GM11168 (cell line): ENCODE measurements around the gene AMBP.

Experiments used
- in situ Hi-C: fragments of 300-500 bp; cut with MboI; formaldehyde crosslinking; loops from one replicate; pipeline ENCODE4 v1.12.0; 2022; ENCODE audit warnings: low sequenced_read_pairs; ENCODE audit not compliant: unreplicated experiment

Gene AMBP

DNA sequence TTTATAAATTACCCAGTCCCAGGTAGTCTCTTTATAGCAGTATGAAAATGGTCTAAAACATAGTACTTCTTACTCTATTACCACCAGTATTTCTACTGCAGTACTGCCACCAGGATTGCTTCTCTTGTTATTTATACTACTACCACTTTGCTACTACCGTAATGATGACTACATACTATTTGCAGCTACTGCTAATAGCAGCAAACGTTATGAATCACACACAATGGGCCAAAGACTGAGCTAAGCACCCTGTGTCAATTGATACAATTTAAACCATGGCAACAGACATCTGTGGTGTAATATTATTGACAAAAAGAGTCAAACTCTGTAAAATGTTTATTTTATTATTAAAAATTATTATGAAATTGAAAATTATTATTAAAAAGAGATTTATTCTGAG, 36.3 kb upstream of the AMBP start:
- in situ Hi-C loops = no loop called here

DNA sequence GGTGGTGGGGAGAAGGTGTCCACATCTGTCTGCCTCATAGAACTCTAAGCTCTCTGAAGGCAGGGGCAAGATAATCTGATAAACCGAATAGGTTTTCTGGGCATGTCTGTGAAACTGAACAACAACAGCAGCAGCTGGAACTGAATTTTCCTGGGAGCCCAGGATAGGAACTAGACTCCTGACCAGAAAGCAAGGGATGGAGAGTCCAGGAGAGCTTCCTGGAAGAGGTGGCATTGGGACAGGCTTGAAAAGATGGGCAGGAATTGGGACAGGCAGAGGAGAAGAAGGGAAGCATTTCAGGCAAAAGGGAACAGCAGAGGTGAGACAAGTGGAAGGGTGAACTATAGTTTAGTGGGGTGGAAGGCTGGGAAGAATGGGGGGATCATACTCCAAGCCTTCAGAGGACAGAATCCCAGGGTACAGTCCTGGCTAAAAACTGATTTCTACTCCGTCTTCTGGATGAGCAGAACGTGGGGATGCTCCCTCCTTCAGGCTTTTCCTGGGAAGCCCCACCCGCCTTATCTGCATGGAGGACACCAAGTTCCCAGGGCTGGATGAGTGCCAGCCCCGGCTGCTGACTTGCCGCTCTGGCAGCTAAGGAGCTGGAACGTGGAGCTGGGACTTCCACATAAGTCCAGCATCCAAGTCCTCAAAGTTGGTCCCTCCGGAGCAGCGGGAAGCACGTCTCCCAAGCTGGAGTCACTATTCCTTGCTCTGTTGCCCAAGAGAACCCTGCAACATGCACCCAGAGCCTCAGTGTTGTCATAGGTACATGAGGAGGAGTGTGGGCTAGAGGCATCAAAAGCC, 34.9 kb upstream of the AMBP start:
- in situ Hi-C loops = no loop called here

- in situ Hi-C loops = no loop called here
These were observed 34.2 kb upstream of the AMBP start for GRCh38 chr9:114112325-114112724.

DNA sequence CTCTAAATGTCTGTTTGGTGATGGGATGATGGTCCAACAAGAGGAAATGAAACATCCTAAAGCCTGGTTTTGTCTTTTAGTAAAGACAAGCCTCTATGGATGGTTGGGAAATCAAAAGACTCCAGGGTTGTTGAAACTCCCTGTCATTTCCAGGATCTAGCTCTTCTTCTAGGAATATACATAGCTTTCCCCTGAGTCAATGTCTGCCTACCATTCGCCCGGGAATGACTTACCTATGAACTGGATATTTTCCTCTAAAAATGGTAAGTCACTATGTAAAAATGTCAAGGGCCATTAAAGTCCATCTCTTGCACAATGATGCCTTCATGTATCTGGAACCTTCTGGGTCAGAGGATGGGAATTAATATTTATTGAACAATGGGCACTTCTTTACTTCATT, 32.1 kb upstream of the AMBP start:
- in situ Hi-C loops = no loop called here

DNA sequence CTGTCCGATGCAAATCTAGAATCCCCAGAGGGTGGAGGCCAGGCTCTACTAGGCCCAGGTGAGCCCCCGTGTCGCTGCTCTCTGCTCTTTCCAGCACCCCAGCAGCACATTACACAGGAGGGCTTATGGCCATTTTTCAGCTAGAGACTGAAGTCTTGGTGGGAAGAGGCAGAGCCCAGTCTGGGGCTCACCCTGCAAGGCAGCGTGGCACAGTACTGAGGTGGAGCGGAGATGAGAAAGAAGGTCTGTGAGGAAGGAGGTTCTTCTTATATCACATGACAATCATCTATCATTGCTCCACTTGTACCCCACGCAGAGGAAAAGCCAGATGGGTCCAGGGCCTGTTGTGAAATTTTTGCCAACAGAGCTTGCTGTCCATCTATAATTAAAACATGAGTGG, 31.0 kb upstream of the AMBP start:
- in situ Hi-C loops = no loop called here

GRCh38 chr9:114108016-114108833, 30.1 kb upstream of the AMBP start:
- in situ Hi-C loops = no loop called here

- in situ Hi-C loops = no loop called here
These were observed 29.3 kb upstream of the AMBP start for GRCh38 chr9:114107286-114108001.

- in situ Hi-C loops = no loop called here
These were observed 27.1 kb upstream of the AMBP start for GRCh38 chr9:114105236-114105635.

GRCh38 chr9:114102484-114102883, 24.4 kb upstream of the AMBP start:
- in situ Hi-C loops = no loop called here

DNA sequence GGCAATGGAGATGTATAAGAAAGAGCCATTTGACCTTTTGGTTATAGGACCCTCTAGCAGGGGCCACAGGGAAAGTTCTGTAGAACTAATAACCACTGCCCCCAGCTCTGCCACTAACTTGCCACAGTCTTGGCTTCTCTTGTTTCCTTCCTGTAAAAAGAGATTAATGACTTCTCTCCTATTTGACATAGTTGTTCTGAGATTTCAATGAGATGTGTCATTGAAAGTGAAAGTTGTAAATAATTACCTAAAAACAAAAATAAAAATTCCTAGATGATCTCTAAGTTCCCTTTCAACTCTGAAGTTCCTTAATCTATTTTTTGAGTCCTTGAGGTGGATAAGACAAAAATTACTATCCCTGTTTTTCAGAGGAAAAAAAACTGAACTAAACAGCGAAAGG, 22.4 kb upstream of the AMBP start:
- in situ Hi-C loops = no loop called here

- in situ Hi-C loops = no loop called here
These were observed 21.7 kb upstream of the AMBP start for GRCh38 chr9:114099669-114100270.

DNA sequence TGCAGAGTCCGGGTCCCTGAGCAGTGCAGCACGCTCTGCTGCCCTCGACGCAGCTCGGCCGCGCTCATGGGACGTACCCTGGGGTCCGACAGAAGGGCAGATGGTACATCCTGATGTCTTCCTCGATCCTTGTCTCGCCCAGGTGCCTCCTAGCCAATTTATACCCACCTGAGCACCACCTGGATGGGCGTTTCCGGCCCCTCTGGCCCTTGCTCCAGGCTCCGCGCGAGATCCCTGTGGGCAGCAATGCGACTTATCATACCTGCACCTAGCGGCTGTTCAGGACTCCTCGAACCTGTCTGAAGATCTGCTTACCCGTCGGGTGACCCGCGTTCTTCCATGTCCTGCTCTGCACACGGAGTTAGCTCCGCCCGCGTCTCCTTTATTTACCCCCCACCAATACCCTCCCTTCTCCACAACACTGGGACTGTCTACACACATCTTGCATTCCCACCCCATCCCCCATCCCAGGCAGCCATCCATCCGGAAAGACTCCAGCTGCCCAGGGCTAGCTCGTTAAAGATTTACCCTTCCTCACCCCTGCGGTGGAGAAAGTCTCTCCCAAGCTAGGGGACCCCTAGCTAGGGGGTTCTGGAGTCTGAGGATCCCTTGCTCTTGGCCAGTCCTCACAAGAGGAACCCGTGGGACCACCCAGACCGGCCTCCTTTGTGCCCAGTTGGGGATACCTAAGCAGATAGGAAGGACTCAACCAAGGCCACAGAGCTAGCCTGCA, 21.0 kb upstream of the AMBP start, which contains the start of gene KIF12:
Gene KIF12 (minus strand): TSS at position 357 of the 733 bp plus-strand sequence. CDS start 16 bp downstream, at position 341.
- in situ Hi-C loops = no loop called here

DNA sequence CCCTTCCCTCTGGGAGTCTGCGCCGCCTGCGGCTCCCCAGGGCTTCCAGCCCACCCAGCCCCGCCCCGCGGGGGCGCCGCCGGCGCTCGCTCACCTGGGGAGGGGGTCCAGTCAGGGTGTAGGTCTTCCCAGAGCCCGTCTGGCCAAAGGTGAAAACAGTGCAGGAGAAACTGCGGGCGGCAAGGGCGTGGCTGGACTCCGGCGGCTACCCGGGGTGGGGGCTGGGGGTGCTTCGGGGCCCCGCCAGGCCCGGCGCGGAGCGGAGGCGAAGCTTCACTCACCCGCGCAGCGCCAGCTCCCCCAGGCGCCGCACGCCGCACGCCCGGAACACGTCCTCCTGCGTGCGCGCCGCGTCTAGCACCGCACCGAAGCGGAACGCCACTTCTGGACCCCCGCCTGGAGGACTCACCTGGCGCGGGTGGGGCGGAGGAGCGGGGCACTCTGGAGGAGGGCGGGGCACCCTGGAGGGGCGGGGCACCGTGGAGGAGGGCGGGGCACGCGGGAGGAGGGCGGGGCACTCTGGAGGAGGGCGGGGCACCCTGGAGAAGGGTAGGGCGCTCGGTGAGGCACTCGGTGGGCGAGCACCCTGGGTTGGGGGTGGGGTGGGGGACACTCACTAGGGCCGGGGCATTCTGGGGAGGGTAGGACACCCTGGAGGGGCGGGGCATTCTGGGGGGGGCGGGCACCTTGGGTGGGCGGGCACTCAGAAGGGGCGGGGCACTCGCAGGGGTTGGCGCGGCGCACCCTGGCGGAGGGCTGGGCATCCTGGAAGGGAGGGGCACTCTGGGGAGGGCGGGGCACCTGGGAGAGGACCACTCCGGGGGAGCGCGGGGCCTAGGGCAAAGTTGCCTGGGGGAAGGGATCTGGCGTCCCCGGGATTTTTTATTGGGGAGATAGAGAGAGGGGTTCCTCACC, 20.2 kb upstream of the AMBP start:
- in situ Hi-C loops = no loop called here

- in situ Hi-C loops = no loop called here
These were observed 19.5 kb upstream of the AMBP start for GRCh38 chr9:114097613-114098020.

DNA sequence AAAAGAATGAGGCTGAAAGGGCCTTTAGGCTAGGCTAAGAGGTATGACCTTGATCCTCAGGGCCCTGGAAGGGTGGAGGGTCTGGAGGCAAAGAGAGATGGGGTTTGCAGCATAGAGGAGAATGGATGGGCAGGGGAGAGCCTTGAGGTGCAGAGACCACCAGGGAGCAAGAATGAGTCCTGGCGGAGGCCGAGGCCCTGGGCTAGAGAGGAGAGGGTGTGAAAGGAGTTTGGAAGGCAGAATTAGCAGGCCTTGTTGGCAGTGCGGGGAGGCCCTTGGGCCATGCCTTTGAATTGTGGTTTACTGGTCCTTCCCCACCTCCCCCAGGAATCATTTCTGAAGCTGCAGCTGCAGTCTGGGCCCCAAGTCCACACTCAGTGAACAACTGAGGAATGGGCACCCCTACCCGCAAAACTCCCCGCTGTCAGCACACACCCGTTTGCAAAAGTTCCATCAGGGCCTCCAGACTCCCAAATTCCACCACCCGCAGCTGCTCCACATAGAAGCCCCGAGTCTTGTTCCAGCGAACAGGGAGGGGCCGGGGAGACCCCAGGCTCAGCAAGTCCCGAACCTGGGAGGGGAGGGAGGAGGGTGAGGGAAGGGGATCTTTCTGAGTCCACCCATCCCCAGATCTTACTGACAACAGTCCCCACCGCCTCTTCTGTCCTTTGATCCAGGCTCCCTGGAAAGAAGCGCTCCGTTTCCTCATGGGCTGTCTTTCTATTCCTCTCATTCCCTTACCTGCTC, 18.9 kb upstream of the AMBP start:
- in situ Hi-C loops = no loop called here

GRCh38 chr9:114096041-114096511, 18.0 kb upstream of the AMBP start:
- in situ Hi-C loops = no loop called here

DNA sequence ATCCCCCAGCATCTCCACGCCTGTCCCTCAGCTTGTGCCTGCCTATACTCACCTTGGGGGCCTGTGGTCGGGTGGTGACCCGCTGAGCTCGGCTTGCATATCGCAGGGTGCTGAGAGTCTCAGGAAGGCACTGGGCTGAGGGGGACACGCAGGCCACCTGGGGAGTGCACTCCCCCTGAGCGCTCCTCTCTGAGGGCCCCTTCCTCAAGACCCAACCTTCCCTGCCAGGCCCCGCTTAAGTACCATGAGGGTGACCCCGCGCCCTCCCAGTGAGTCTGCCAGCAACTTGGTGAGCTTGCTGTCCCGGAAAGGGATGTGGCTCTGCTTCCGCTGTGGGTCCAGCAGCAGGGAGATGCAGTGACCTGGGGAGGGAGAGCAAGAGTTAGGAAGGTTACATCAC, 16.9 kb upstream of the AMBP start:
- in situ Hi-C loops = no loop called here
